ENCODE measurements around the gene KSR2.
"Not testable (repeated sequence)": the region's sequence is repeated elsewhere in the genome, so short reads cannot be mapped to it uniquely, and the experiment has no call there.

KSR2 gene

DNA sequence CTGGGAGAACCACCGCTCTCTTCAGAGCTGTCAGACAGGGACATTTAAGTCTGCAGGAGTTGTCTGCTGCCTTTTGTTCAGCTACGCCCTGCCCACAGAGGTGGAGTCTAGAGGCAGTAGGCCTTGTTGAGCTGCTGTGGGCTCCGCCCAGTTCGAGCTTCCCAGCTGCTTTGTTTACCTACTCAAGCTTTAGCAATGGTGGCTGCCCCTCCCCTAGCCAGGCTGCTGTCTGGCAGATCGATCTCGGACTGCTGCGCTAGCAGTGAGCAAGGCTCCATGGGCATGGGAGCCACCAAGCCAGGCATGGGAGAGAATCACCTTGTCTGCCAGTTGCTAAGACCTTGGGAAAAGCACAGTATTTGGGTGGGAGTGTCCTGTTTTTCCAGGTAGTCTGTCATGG, 340.1 kb downstream of the KSR2 start:
- H3K4me3 ChIP-seq (ENCODE audit: low read depth, low read length); H3K4me1 ChIP-seq (ENCODE audit: control insufficient read depth, insufficient read depth, low read length); H3K9me3 ChIP-seq (ENCODE audit: control insufficient read depth, insufficient read depth, low read depth, low read length); H3K27ac ChIP-seq (ENCODE audit: extremely low read depth, low read depth, low read length); POLR2A ChIA-PET; H3K36me3 ChIP-seq (ENCODE audit: control insufficient read depth in 2 of 2, insufficient read depth in 1 of 2, low read length in 2 of 2): not testable (repeated sequence)
- CTCF ChIA-PET, result interaction anchor here (0.6 kb wide), 1 partner anchor 29 kb away, joined by 3 read pairs; no protein-coding TSS in a partner anchor

GRCh38 chr12:117622741-117623140, 346.0 kb downstream of the KSR2 start:
- POLR2A ChIA-PET, result no interaction called here

More at GRCh38 chr12:117622741-117623140, 346.0 kb downstream of the KSR2 start:
- CTCF ChIA-PET, result no interaction called here
- Histone ChIP-seq H3K27ac (ENCODE audit: extremely low read depth, low read depth, low read length) (no peak overlapping the region), H3K36me3 (ENCODE audit: control insufficient read depth in 2 of 2, insufficient read depth in 1 of 2, low read length in 2 of 2) (no peaks in the 10 kb centered on the region), H3K4me1 (ENCODE audit: control insufficient read depth, insufficient read depth, low read length) (no peaks in the 10 kb centered on the region), H3K9me3 (ENCODE audit: control insufficient read depth, insufficient read depth, low read depth, low read length) (no peaks in the 10 kb centered on the region), H3K4me3 (ENCODE audit: low read depth, low read length) (no peak overlapping the region)
- TF ChIP-seq ZNF155 (tag by site-specific recombination; IDR thresholded peaks at IDR 0.05) (no peak), MEIS1 (CRISPR knock-in tag; IDR thresholded peaks at IDR 0.05; ENCODE audit: borderline replicate concordance) (no peak), ZNF354C (tag by site-specific recombination; IDR thresholded peaks at IDR 0.05; ENCODE audit: borderline replicate concordance, low read depth) (no peak), BCL11A (tag by site-specific recombination; IDR thresholded peaks at IDR 0.05; ENCODE audit: low read depth) (no peak), ZNF521 (tag by site-specific recombination; IDR thresholded peaks at IDR 0.05) (no peak), BCL11B (tag by site-specific recombination; IDR thresholded peaks at IDR 0.05; ENCODE audit: low read depth) (no peak), OVOL3 (tag by site-specific recombination; IDR thresholded peaks at IDR 0.05) (no peak), HOXA7 (CRISPR knock-in tag; IDR thresholded peaks at IDR 0.05; ENCODE audit: borderline replicate concordance) (no peak), YY1 (tag by site-specific recombination; IDR thresholded peaks at IDR 0.05) (no peak), OSR2 (tag by site-specific recombination; IDR thresholded peaks at IDR 0.05) (no peak), ZBTB6 (tag by site-specific recombination; IDR thresholded peaks at IDR 0.05) (no peak), TRIM28 (IDR thresholded peaks at IDR 0.05; ENCODE audit: borderline replicate concordance, low read length) (no peak), TCF7L2 (IDR thresholded peaks at IDR 0.05; ENCODE audit: borderline replicate concordance, low read depth, low read length) (no peak), ZNF624 (tag by site-specific recombination; IDR thresholded peaks at IDR 0.05) (no peak), ZNF701 (tag by site-specific recombination; IDR thresholded peaks at IDR 0.05) (no peak), ZNF341 (tag by site-specific recombination; IDR thresholded peaks at IDR 0.05; ENCODE audit: low read depth) (no peak)
- TF ChIP-seq, protein P1, sequence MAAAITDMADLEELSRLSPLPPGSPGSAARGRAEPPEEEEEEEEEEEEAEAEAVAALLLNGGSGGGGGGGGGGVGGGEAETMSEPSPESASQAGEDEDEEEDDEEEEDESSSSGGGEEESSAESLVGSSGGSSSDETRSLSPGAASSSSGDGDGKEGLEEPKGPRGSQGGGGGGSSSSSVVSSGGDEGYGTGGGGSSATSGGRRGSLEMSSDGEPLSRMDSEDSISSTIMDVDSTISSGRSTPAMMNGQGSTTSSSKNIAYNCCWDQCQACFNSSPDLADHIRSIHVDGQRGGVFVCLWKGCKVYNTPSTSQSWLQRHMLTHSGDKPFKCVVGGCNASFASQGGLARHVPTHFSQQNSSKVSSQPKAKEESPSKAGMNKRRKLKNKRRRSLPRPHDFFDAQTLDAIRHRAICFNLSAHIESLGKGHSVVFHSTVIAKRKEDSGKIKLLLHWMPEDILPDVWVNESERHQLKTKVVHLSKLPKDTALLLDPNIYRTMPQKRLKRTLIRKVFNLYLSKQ (tag by site-specific recombination; IDR thresholded peaks at IDR 0.05; ENCODE audit: borderline replicate concordance), result no peak
- TF ChIP-seq, protein P2, sequence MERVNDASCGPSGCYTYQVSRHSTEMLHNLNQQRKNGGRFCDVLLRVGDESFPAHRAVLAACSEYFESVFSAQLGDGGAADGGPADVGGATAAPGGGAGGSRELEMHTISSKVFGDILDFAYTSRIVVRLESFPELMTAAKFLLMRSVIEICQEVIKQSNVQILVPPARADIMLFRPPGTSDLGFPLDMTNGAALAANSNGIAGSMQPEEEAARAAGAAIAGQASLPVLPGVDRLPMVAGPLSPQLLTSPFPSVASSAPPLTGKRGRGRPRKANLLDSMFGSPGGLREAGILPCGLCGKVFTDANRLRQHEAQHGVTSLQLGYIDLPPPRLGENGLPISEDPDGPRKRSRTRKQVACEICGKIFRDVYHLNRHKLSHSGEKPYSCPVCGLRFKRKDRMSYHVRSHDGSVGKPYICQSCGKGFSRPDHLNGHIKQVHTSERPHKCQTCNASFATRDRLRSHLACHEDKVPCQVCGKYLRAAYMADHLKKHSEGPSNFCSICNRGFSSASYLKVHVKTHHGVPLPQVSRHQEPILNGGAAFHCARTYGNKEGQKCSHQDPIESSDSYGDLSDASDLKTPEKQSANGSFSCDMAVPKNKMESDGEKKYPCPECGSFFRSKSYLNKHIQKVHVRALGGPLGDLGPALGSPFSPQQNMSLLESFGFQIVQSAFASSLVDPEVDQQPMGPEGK (tag by site-specific recombination; IDR thresholded peaks at IDR 0.05), result no peak
- TF ChIP-seq, protein P3, sequence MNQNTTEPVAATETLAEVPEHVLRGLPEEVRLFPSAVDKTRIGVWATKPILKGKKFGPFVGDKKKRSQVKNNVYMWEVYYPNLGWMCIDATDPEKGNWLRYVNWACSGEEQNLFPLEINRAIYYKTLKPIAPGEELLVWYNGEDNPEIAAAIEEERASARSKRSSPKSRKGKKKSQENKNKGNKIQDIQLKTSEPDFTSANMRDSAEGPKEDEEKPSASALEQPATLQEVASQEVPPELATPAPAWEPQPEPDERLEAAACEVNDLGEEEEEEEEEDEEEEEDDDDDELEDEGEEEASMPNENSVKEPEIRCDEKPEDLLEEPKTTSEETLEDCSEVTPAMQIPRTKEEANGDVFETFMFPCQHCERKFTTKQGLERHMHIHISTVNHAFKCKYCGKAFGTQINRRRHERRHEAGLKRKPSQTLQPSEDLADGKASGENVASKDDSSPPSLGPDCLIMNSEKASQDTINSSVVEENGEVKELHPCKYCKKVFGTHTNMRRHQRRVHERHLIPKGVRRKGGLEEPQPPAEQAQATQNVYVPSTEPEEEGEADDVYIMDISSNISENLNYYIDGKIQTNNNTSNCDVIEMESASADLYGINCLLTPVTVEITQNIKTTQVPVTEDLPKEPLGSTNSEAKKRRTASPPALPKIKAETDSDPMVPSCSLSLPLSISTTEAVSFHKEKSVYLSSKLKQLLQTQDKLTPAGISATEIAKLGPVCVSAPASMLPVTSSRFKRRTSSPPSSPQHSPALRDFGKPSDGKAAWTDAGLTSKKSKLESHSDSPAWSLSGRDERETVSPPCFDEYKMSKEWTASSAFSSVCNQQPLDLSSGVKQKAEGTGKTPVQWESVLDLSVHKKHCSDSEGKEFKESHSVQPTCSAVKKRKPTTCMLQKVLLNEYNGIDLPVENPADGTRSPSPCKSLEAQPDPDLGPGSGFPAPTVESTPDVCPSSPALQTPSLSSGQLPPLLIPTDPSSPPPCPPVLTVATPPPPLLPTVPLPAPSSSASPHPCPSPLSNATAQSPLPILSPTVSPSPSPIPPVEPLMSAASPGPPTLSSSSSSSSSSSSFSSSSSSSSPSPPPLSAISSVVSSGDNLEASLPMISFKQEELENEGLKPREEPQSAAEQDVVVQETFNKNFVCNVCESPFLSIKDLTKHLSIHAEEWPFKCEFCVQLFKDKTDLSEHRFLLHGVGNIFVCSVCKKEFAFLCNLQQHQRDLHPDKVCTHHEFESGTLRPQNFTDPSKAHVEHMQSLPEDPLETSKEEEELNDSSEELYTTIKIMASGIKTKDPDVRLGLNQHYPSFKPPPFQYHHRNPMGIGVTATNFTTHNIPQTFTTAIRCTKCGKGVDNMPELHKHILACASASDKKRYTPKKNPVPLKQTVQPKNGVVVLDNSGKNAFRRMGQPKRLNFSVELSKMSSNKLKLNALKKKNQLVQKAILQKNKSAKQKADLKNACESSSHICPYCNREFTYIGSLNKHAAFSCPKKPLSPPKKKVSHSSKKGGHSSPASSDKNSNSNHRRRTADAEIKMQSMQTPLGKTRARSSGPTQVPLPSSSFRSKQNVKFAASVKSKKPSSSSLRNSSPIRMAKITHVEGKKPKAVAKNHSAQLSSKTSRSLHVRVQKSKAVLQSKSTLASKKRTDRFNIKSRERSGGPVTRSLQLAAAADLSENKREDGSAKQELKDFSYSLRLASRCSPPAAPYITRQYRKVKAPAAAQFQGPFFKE (tag by site-specific recombination; IDR thresholded peaks at IDR 0.05; ENCODE audit: borderline replicate concordance), result no peak

Data from HEK293 (cell line).